Globus pallidus (tissue), 1 donor: ENCODE results near the gene DHRS13.

ENCODE experiments used
- DNase-seq: peaks from one replicate; pipeline ENCODE4 v3.0.0-alpha.2; 2015; ENCODE audit warnings: low spot score

The DHRS13 gene

GRCh38 chr17:28902819-28903545 lies at the start of gene DHRS13:
Gene DHRS13, minus strand, starts transcription at chr17:28903079. Its CDS starts 135 bp downstream, at chr17:28902944.
- DNase-seq, result peak; percentile 73

GRCh38 chr17:28951991-28952975 lies 49.4 kb upstream of the DHRS13 start:
- peak; percentile 100 for DNase-seq

- peak; percentile 100 for DNase-seq
These were observed 48.6 kb upstream of the DHRS13 start, which contains the start of gene PHF12 for GRCh38 chr17:28951428-28951990. Gene PHF12, minus strand, starts transcription at chr17:28951518. Its CDS starts 558 bp downstream, at chr17:28950960.

- DNase-seq, result peak; percentile 49
These were observed 48.0 kb upstream of the DHRS13 start for GRCh38 chr17:28950752-28951427.

- DNase-seq, result peak; percentile 57
These were observed 47.3 kb upstream of the DHRS13 start for GRCh38 chr17:28950017-28950751.

GRCh38 chr17:28949185-28950016 lies 46.5 kb upstream of the DHRS13 start:
- peak; percentile 68 for DNase-seq

GRCh38 chr17:28948873-28949184 lies 46.0 kb upstream of the DHRS13 start:
- no peak for DNase-seq

- DNase-seq, result no peak
These were observed 45.5 kb upstream of the DHRS13 start for GRCh38 chr17:28948342-28948741.

GRCh38 chr17:28947639-28948038 lies 44.8 kb upstream of the DHRS13 start:
- no peak for DNase-seq

GRCh38 chr17:28946239-28946638 lies 43.4 kb upstream of the DHRS13 start:
- no peak for DNase-seq

- no peak for DNase-seq
These were observed 42.2 kb upstream of the DHRS13 start for GRCh38 chr17:28944862-28945741.

GRCh38 chr17:28944343-28944742 lies 41.5 kb upstream of the DHRS13 start:
- DNase-seq, result no peak

GRCh38 chr17:28942925-28943324 lies 40.0 kb upstream of the DHRS13 start:
- no peak for DNase-seq

- DNase-seq, result no peak
These were observed 38.4 kb upstream of the DHRS13 start for GRCh38 chr17:28941251-28941650.

GRCh38 chr17:28940675-28941074 lies 37.8 kb upstream of the DHRS13 start:
- DNase-seq, result peak; percentile 54

GRCh38 chr17:28940142-28940541 lies 37.3 kb upstream of the DHRS13 start:
- DNase-seq, result no peak

- DNase-seq, result peak; percentile 78
These were observed 35.7 kb upstream of the DHRS13 start for GRCh38 chr17:28938552-28938951.

- peak; percentile 94 for DNase-seq
These were observed 34.3 kb upstream of the DHRS13 start for GRCh38 chr17:28937044-28937729.
